Right atrium auricular region (tissue), 2 donors: ENCODE results near the gene PRUNE2. TPM values are rescaled to one million over a fixed set of nuclear protein-coding genes. Genes with fewer than 3 reads are reported as not detected.

ENCODE experiments used
- DNase-seq: peaks from one replicate; pipeline ENCODE4 v3.0.0-alpha.2; 2019; ENCODE audit warnings: low spot score
- H3K27ac ChIP-seq, 2 donors: fragments of 200-600 bp; sonication (generic); 1 replicate in 1 of 2; 2 replicates in 1 of 2; pipeline ENCODE4 v1.5.1; 2016 to 2019
- H3K27me3 ChIP-seq, 2 donors: fragments of 200-600 bp; sonication (generic); one replicate each; pipeline versions ENCODE4 v1.5.1 to v1.6.0; 2017 to 2019
- H3K36me3 ChIP-seq: fragments of 200-600 bp; sonication (generic); one replicate; pipeline ENCODE4 v1.5.1; 2016
- H3K4me1 ChIP-seq, 2 donors: fragments of 200-600 bp; sonication (generic); one replicate each; pipeline versions ENCODE4 v1.5.1 to v1.6.0; 2017 to 2019
- H3K4me3 ChIP-seq, 2 donors: fragments of 200-600 bp; sonication (generic); 1 replicate in 1 of 2; 2 replicates in 1 of 2; pipeline ENCODE4 v1.5.1; 2017 to 2019; ENCODE audit warnings: mild to moderate bottlenecking in 1 of 2, moderate library complexity in 1 of 2
- H3K9me3 ChIP-seq, 2 donors: fragments of 200-600 bp; sonication (generic); one replicate each; pipeline ENCODE4 v1.5.1; 2019
- total RNA-seq, 2 donors: library from RNA; depleted of rRNA; stranded (reverse); fragments of >200 nt; gene quantifications; one replicate each; pipeline ENCODE4 v1.1.0, GENCODE V29; 2016
- TF ChIP-seq, protein P1 (sequence below), 2 donors: fragments of 200-600 bp; sonication (generic); IDR thresholded peaks; one replicate each; pipeline ENCODE4 v1.5.1; 2019; ENCODE audit warnings: antibody characterized with exemption in 2 of 2

Gene PRUNE2
- total RNA-seq, 2 donors from 2014 or later, result 15.4 to 28.5 TPM

DNA sequence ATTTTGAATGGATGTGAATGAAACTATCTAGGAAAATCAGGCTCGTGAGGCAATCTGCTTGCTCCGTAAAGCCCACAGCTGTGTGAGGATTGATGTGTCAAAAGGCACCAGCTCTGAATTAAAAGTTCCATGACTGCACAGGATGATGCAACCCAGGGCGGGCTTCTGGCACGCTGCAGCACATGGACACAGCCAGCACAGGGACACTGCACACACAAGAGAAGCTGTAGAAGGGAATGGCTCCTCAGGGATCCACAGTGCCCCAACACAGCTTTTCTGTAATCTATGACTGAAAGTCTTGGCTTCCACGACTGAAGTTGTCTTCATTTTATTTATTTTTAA lies 295.9 kb downstream of the PRUNE2 start:
- Histone ChIP-seq H3K36me3 (no peaks in the 10 kb centered on the region), H3K4me3 (no peak overlapping the region), H3K9me3 (no peaks in the 10 kb centered on the region), H3K27ac (no peak overlapping the region), H3K27me3 (no peaks in the 10 kb centered on the region), H3K4me1 (no peaks in the 10 kb centered on the region)
- TF ChIP-seq, protein P1, sequence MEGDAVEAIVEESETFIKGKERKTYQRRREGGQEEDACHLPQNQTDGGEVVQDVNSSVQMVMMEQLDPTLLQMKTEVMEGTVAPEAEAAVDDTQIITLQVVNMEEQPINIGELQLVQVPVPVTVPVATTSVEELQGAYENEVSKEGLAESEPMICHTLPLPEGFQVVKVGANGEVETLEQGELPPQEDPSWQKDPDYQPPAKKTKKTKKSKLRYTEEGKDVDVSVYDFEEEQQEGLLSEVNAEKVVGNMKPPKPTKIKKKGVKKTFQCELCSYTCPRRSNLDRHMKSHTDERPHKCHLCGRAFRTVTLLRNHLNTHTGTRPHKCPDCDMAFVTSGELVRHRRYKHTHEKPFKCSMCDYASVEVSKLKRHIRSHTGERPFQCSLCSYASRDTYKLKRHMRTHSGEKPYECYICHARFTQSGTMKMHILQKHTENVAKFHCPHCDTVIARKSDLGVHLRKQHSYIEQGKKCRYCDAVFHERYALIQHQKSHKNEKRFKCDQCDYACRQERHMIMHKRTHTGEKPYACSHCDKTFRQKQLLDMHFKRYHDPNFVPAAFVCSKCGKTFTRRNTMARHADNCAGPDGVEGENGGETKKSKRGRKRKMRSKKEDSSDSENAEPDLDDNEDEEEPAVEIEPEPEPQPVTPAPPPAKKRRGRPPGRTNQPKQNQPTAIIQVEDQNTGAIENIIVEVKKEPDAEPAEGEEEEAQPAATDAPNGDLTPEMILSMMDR (IDR thresholded peaks at IDR 0.05), result no peak
- DNase-seq, result peak; percentile 92

DNA sequence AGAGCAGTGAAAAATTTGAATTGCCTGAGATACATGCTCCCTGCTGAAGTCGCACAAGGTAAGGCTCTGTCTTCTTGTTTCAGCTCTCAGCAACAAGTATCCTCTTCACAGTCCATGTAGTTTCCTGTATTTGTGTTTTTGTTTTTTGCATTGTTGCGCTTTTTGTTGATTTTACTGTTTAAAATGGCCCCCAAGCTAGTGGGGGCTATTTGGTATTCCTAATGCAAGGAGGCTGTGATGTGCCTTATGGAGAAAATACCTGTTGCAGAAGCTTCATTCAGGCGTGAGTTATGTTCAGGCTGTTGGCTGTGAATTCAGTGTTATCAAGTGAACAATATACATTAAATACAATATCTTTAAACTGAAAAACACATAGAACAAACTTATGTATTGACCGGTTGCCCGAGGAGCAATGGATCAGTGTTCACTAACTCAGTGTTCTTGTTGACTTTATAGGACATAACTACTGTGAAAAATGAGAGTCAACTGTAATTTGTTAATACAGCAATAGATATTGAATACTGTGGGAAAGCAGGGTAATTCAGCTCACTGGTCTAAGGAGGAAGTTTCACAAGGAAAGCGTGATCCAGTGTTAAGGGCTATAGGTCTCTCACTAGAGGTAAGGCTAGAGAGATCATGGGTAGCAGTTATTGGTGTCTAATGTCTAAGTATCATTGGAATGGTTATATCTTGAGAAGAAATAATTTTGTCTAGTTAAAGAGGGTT lies 296.5 kb downstream of the PRUNE2 start:
- Histone ChIP-seq H3K27ac (no peak overlapping the region), H3K36me3 (no peaks in the 10 kb centered on the region), H3K4me1 (no peaks in the 10 kb centered on the region), H3K4me3 (no peak overlapping the region), H3K27me3 (no peaks in the 10 kb centered on the region), H3K9me3 (no peaks in the 10 kb centered on the region)
- DNase-seq, result no peak
- TF ChIP-seq, protein P1 (IDR thresholded peaks at IDR 0.05), result no peak

DNA sequence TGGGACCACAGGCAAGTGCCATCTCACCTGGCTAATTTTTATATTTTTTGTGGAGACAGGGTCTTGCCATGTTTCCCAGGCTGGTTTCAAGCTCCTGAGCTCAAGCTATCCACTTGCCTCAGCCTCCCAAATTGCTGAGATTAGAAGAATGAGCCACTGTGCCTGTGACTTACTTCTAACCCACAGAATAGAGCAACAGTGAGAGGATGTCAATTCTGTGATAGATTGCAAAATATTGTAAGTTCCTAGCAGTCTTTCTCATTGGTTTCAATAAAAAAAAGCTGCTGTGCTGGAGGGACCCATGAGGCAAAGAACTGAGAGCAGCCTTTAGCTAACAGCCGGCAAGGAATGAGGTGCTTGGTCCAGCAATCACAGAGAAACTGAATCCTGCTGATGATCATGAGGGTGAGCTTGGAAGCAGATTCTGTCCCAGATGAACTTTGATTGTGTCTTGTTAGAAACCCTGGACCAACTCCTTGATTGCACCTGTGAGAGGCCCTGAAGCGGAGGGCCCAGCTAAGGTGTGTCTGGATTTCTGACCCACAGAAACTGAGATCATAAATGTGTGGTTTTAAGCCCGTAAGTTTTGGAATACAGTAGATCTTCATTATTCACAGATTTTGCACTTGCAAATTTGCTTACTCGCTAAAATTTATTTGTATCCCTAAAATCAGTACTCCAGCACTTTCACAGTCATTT lies 297.2 kb downstream of the PRUNE2 start:
- Histone ChIP-seq H3K36me3 (no peaks in the 10 kb centered on the region), H3K9me3 (no peaks in the 10 kb centered on the region), H3K4me3 (no peak overlapping the region), H3K27me3 (no peaks in the 10 kb centered on the region), H3K4me1 (no peaks in the 10 kb centered on the region), H3K27ac (no peak overlapping the region)
- TF ChIP-seq, protein P1 (IDR thresholded peaks at IDR 0.05), result no peak
- no peak for DNase-seq

DNA sequence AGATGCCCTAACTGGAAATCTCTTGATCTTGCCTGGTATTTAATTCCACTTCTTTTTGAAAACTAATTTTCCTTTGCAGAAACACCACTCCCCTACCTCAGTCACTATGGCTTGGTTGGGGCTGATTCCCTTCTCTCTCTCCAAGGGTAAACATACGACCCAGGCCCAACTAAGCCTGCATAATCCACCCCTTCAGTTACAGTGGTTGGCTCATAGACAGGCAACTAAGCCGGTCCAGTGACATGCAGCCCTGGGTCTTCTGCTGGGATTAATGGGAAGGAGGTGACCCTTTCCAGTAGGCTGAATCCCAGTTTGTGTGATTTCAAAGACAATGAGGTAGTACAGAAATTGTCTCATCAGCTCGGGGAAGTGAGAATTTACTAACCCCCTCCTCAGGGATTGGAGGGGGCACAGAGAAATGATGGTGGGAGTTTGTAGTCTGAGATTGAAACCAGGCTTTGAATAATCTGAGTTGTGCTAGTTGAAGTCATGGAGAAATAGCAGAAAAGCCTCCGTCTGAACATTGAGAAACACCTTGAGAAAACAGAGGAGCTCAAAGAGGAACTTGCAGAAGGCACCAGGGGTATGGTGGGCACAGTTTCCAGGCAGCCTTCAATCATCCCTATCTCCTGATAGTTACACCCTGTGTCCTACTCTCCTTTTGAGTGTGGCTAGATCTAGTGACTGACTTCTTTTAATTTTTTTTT lies 298.0 kb downstream of the PRUNE2 start:
- TF ChIP-seq, protein P1 (IDR thresholded peaks at IDR 0.05), result no peak

DNA sequence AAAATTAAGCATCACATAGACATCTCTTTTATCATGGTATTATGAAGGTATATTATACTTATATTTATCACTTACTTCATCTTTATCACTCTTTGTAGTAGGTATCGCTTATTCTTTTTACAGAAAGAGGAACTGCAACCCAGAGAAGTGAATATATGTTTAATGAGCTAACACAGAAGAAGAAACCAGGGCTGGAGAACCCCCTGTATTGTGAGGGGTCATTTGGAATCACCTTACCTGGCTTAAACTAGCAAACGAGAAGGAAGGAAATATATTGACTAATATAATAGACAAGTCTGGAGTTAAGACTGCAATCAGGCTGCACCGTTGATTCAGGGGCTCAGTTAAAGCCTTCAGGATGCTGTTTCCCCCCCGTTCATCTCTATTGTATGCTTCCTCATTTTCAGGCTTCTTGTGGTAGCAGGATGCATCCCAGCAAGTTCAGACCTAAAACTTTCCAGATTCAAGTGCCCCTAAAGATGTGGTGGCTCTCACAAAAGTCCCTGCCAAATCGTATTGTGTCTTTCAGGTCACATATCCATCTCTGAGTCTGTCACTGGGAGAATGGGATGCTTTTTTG lies 300.5 kb downstream of the PRUNE2 start:
- no peak overlapping the region for H3K27ac ChIP-seq
- TF ChIP-seq, protein P1 (IDR thresholded peaks at IDR 0.05), result no peak
- no peaks in the 10 kb centered on the region for H3K36me3 ChIP-seq
- no peak overlapping the region for H3K4me3 ChIP-seq
- H3K4me1 ChIP-seq, result no peaks in the 10 kb centered on the region
- H3K9me3 ChIP-seq, result no peaks in the 10 kb centered on the region
- H3K27me3 ChIP-seq, result no peaks in the 10 kb centered on the region
- no peak for DNase-seq

More for the DNA sequence above, 298.0 kb downstream of the PRUNE2 start:
- no peak for DNase-seq
- Histone ChIP-seq H3K4me1 (no peaks in the 10 kb centered on the region), H3K4me3 (no peak overlapping the region), H3K36me3 (no peaks in the 10 kb centered on the region), H3K27ac (no peak overlapping the region), H3K27me3 (no peaks in the 10 kb centered on the region), H3K9me3 (no peaks in the 10 kb centered on the region)
